Measurements from ENCODE around the gene SUN2. TPM values are rescaled to one million over a fixed set of nuclear protein-coding genes. Genes with fewer than 3 reads are reported as not detected.

SUN2 gene
- total RNA-seq, 3 donors from 2014 or later: 173 to 577 (median 266) TPM

- no peak for DNase-seq (ENCODE audit: low spot score in 2 of 2)
- no peak overlapping the region for H3K27ac ChIP-seq
- intact Hi-C loops (cut with DNase I; ENCODE audit: low total_unique reads): no loop called here
- H3K9me3 ChIP-seq: no peaks in the 10 kb centered on the region
- no peak for TF ChIP-seq POLR2AphosphoS5 (IDR thresholded peaks at IDR 0.05)
- no peak for TF ChIP-seq POLR2A (IDR thresholded peaks at IDR 0.05)
- TF ChIP-seq CTCF (IDR thresholded peaks at IDR 0.05): no peak
- no peaks in the 10 kb centered on the region for H3K36me3 ChIP-seq
- H3K27me3 ChIP-seq: no peaks in the 10 kb centered on the region
- H3K4me1 ChIP-seq: no peaks in the 10 kb centered on the region
- H3K4me3 ChIP-seq: no peak overlapping the region
Observed at GRCh38 chr22:38770257-38770949, 14.6 kb upstream of the SUN2 start.

GRCh38 chr22:38768036-38768435 is 12.2 kb upstream of the SUN2 start:
- Histone ChIP-seq H3K4me1 (no peaks in the 10 kb centered on the region), H3K4me3 (no peak overlapping the region), H3K27ac (no peak overlapping the region), H3K27me3 (no peaks in the 10 kb centered on the region), H3K36me3 (no peaks in the 10 kb centered on the region), H3K9me3 (no peaks in the 10 kb centered on the region)
- intact Hi-C loops (cut with DNase I; ENCODE audit: low total_unique reads): no loop called here
- no peak for DNase-seq (ENCODE audit: low spot score in 2 of 2)
- TF ChIP-seq POLR2A (IDR thresholded peaks at IDR 0.05) (no peak), POLR2AphosphoS5 (IDR thresholded peaks at IDR 0.05) (no peak), CTCF (IDR thresholded peaks at IDR 0.05) (no peak)

GRCh38 chr22:38767313-38767712 is 11.5 kb upstream of the SUN2 start:
- Histone ChIP-seq H3K9me3 (no peaks in the 10 kb centered on the region), H3K27me3 (no peaks in the 10 kb centered on the region), H3K36me3 (no peaks in the 10 kb centered on the region), H3K4me1 (no peaks in the 10 kb centered on the region), H3K27ac (no peak overlapping the region), H3K4me3 (no peak overlapping the region)
- TF ChIP-seq POLR2A (IDR thresholded peaks at IDR 0.05): no peak
- intact Hi-C loops (cut with DNase I; ENCODE audit: low total_unique reads): no loop called here
- DNase-seq (ENCODE audit: low spot score in 2 of 2): no peak

GRCh38 chr22:38766076-38766777 is 10.4 kb upstream of the SUN2 start:
- DNase-seq (ENCODE audit: low spot score in 2 of 2): peak; percentile 72 to 87
- Histone ChIP-seq H3K36me3 (no peaks in the 10 kb centered on the region), H3K4me1 (no peaks in the 10 kb centered on the region), H3K27me3 (no peaks in the 10 kb centered on the region), H3K27ac (peak overlapping the region; percentile 57 to 65), H3K9me3 (no peaks in the 10 kb centered on the region), H3K4me3 (no peak overlapping the region)
- intact Hi-C loops (cut with DNase I; ENCODE audit: low total_unique reads): no loop called here
- TF ChIP-seq POLR2AphosphoS5 (IDR thresholded peaks at IDR 0.05) (peak in 2 of 3 donors; percentile 16 to 32), CTCF (IDR thresholded peaks at IDR 0.05) (peak; percentile 27 to 84 (median 59)), POLR2A (IDR thresholded peaks at IDR 0.05) (no peak)

- Histone ChIP-seq H3K27me3 (no peaks in the 10 kb centered on the region), H3K4me1 (no peaks in the 10 kb centered on the region), H3K36me3 (no peaks in the 10 kb centered on the region), H3K9me3 (no peaks in the 10 kb centered on the region), H3K27ac (no peak overlapping the region), H3K4me3 (no peak overlapping the region)
- no peak for DNase-seq (ENCODE audit: low spot score in 2 of 2)
- no peak for TF ChIP-seq POLR2A (IDR thresholded peaks at IDR 0.05)
- no peak for TF ChIP-seq CTCF (IDR thresholded peaks at IDR 0.05)
- no peak for TF ChIP-seq POLR2AphosphoS5 (IDR thresholded peaks at IDR 0.05)
- intact Hi-C loops (cut with DNase I; ENCODE audit: low total_unique reads): no loop called here
Observed at GRCh38 chr22:38762551-38762983, 6.8 kb upstream of the SUN2 start.
